Measurements from ENCODE around the gene CDKN2A.

- no peak for TF ChIP-seq EZH2 (IDR thresholded peaks at IDR 0.05; ENCODE audit: borderline replicate concordance, low read depth, low read length, severe bottlenecking)
- no peak for TF ChIP-seq CTCF (IDR thresholded peaks at IDR 0.05; ENCODE audit: borderline replicate concordance, extremely low read depth, low read length, poor library complexity, severe bottlenecking)
These were observed 70.5 kb downstream of the CDKN2A start for GRCh38 chr9:21923694-21924093.

Data from DND-41 (cell line).